Fibroblast of skin of back (primary cell): ENCODE data around the gene DCST1.

ENCODE experiments used
- DNase-seq: peaks from one replicate; pipeline ENCODE4 v3.0.0-alpha.2; 2013

The DCST1 gene

DNA sequence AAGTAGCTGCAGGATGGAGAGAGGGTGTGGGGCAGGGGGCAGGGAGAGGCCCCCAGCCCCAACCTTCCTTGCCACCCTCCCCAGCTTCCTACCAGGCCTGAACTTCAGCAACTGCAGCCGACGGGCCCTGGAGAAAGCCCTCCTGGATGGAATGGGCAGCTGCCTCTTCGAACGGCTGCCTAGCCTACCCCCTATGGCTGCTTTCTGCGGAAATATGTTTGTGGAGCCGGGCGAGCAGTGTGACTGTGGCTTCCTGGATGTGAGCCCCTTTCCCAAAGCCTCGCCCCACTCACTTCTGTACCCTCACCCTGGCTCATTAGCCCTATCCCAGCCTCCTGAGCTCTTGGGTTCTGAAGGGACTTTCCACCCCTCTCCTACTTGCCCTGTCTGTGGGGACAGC is 23.5 kb downstream of the DCST1 start:
- DNase-seq, result no peak

DNA sequence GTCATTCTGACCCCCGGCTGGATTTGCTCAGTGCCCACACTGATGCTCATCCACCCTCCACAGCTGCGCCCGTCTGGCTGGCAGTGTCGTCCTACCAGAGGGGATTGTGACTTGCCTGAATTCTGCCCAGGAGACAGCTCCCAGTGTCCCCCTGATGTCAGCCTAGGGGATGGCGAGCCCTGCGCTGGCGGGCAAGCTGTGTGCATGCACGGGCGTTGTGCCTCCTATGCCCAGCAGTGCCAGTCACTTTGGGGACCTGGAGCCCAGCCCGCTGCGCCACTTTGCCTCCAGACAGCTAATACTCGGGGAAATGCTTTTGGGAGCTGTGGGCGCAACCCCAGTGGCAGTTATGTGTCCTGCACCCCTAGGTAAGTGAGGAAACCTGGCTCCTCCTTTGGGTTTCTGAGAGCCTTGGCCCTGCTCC is 24.2 kb downstream of the DCST1 start:
- DNase-seq, result no peak

DNA sequence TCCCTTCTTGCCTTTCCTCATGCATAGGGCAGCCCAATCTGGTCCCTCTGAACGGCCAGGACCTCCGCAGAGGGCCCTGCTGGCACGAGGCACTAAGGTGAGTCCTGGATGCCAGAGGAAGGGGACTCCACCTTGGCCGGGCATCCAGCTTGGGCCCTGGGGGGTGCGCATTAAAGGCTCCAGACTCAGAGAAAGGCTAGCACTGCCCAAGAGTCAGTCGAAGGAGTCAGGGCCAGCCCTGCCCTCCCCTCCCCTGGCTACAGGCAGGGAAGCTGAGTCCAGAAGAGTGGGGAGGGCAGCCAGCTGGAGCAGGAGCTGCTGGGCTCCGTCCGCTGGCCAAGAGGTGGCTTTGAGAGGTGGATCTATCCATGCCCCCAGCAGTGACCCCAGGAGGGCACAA is 27.1 kb downstream of the DCST1 start:
- no peak for DNase-seq

DNA sequence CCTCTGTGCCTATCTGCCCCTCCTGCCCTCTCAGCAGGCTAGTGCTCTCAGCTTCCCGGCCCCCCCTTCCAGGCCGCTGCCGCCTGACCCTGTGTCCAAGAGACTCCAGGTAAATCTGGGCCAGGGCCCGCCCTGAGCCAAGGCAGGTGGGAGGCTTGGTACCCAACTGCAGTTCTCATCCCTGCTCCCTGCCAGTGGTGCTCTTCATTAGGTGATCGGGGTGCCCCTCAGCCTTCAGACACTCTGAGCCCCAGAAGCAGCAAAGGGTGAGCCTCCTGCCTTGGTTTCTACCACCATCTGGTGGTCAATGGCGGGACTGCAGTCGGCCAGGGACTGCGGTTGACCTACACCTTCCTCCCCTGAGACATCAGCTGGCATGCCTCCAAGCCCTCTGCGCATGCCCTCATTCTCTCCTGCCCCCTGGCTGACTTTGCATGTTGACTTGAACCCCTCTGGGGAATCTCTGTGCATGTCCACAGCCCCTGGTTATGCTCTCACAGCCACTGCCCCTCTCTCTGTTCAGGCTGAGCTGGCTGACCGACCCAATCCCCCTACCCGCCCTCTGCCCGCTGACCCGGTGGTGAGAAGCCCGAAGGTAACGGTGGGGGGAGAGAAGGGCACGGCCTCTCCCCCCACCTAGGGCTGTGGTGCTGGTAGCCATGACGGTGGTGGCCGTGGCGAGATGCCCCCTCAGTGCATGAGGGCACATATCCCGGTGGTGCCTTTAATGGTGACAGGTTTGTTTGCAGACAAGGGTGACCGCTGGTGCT is 27.9 kb downstream of the DCST1 start:
- DNase-seq, result peak; percentile 78

DNA sequence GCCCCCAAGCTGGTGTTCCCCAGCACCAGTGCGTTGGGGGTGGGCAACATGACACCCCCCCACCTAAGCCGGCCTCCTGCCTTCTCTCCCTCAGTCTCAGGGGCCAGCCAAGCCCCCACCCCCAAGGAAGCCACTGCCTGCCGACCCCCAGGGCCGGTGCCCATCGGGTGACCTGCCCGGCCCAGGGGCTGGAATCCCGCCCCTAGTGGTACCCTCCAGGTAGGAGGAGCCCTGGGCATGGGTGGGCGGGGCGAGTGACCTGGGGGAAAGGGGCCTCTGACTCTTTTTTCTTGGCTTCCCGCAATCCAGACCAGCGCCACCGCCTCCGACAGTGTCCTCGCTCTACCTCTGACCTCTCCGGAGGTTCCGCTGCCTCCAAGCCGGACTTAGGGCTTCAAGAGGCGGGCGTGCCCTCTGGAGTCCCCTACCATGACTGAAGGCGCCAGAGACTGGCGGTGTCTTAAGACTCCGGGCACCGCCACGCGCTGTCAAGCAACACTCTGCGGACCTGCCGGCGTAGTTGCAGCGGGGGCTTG is 28.6 kb downstream of the DCST1 start:
- DNase-seq, result no peak

DNA sequence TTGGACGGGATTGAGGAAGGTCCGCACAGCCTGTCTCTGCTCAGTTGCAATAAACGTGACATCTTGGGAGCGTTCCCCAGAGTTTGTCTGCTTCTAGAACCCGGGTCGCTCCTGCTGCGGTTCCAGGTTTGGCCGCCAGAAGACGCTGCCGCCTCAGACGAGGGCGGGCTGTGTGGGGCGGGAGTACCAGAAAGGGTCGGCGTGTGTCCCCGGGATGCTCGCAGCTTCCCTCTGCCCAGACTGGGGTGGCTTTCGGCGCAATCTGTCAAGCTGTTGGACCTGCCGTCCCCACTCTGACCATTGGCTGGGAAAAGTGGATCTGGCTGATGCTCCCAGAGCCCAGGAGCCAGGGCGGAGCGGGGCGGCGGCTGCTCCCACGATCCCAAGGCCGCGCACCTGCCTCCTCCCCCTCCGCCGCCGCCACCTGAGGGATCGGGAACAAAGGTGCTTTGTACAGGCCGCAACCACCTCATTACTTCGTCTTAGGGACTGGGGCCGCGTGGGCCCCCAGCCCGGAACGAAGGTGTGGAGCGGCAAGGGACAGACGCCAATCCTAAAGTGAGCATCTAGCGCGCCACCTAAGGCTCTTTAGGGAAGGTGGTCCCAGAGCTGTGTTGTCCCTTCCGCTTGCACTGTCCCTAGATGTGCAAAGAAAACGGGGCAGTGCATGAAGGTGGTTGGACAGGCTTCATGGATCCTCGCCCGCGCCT is 29.2 kb downstream of the DCST1 start:
- peak; percentile 43 for DNase-seq

DNA sequence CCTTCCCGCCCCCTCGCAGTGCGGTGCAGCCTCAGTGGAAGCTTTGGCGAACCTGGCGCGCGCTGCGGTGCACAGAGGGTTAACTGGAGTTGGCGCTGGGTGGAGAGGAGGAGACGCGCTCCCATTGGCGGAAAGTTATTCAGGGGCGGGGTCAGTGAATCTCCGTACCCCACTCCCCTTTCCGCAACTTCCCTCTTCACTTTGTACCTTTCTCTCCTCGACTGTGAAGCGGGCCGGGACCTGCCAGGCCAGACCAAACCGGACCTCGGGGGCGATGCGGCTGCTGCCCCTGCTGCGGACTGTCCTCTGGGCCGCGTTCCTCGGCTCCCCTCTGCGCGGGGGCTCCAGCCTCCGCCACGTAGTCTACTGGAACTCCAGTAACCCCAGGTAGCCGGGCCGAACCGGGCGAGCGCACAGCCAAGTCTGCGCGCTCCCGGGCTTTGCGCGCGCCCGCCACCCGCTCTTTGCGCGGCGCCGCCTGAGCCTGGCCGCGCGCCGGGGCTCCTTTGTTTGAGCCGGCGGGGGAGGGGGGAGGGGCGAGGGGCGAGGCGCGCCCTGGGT is 30.0 kb downstream of the DCST1 start, which contains the start of gene EFNA4:
Gene EFNA4 (plus strand): TSS at position 191 of the 561 bp plus-strand sequence. CDS start 84 bp downstream, at position 275.
- peak; percentile 83 for DNase-seq

DNA sequence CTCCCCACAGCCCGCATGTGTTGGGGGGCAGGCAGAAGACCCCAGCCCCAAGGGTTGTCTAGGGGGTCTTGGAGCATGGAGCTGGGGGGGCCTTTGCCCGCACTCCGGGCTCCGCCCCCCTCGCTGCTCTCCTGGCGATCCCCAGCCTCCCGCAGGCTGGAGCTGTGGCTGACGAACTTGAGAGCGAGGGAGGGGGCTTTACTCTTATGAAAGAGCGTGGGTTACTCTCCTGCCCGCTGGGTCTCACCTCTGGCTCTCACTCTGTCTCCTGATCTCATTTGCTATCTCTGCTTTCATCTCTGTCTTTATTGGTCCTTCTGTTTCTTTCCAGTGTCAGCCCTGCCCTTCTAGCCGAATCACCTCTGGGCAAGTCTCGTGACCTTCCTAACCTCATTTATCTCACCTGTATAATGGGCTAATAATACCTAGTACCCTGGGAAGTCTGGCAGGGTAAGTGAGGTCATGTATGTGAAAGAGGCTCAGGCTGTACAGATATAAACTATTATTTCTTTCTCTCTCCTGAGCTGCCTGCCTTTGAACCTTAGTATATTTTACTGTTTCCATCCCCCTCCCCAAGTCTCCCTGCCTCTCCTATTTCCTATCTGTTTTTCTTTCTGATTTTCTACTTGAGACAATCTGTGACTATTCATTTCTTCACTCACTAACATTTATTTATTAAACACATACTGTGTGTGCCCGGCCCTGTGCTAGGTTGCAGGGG is 30.6 kb downstream of the DCST1 start:
- DNase-seq, result peak; percentile 33

DNA sequence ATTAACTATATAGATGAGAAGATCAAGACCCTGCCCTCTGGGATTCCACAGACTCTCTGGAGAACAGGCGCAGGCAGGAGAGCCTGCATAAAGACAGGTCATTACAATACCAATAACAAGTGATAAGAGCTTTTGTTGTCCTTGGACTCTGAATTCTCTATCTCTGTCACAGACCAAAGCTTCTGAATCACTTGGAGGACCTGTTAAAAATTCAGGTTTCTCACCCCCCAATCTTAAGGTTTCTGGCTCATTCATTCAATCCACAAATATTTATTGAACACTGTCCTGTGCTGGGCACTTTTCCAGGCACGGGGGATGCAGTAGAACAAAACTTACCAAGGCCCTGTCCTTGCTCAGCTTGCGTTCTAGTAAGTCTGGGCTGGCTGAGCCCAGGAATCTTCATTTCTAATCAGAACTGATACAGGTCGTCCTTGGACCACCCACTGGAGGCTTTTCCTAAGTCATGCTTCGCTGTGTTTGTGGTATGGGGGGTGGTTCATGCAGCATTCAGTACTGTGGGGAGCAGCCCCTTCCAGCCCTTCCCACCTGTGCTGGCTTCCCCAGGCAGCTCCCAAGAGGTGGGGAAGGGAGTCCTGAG is 31.3 kb downstream of the DCST1 start:
- no peak for DNase-seq

DNA sequence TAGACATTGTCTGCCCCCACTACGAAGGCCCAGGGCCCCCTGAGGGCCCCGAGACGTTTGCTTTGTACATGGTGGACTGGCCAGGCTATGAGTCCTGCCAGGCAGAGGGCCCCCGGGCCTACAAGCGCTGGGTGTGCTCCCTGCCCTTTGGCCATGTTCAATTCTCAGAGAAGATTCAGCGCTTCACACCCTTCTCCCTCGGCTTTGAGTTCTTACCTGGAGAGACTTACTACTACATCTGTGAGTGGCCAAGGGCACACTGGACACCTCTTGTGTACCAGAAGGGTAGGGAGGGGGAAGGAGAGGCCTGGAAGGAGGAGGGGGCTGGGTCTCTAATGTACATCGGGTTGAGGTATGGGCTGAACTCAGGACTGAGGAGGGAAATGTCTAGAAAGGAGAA is 33.2 kb downstream of the DCST1 start:
- no peak for DNase-seq

DNA sequence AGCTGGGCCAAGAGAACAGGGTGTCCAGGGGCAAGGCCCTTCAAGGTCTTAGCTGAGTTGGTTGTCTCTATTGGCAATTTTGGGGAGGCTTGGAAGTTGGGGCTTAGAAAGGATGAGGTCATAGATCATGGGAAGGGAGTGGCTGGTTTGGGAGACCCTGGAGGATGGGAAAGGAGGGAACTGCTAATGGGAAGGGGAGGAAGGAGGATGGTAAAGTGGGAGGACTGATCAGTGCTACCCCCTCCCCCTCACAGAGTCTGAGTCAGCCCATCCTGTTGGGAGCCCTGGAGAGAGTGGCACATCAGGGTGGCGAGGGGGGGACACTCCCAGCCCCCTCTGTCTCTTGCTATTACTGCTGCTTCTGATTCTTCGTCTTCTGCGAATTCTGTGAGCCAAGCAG is 35.0 kb downstream of the DCST1 start:
- no peak for DNase-seq

DNA sequence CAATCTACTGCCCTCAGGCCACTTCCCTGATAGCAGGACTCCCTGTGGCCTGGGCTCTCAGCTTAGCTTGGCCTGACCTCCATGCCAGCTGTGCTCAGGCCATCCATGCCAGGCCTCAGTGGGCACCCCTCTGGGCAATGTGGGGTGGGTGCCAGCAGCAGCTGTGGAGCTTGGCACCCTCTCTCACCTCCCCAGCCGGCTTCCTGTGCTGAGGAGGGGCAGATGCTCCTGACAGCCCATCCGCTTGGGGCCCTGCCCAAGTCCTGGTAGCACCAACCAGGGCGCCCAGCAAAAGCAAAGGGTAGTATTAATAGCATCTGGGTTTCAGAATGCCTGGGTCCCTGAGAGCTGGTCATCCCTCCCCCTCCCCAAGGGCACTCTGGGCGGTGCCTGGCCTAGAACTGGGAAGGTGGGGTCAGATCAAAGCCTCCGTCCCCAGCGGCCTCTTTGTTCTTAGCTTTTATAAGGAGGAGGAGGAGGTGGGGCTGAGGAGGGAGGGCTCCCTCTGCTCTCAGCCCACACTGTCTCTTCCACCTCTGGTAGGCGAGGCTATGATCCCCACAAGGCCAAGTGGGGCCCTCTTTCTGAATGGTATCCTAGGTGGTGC is 36.0 kb downstream of the DCST1 start:
- no peak for DNase-seq

DNA sequence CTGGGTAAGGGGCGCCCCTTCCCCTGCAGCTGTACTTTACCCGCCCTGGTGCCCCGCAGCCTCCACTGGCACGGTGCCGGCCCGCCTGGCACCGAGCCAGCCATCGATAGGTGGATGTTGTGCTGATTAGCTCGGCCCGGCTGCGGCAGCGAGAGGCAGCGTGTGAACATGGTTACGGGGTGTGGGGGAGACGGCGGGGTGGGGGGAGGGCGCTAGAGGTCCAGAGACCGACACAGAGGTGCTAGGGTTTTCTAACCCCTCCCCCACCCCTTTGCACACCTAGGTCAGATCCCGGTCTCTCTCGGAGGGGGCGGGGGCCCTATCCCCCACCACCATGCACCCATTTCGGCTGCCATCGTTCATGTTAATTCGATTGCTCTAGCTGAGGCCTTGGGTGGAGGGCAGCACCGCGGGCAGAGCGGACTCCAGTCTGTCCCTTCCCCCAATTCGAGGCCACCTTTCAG is 36.6 kb downstream of the DCST1 start:
- no peak for DNase-seq

DNA sequence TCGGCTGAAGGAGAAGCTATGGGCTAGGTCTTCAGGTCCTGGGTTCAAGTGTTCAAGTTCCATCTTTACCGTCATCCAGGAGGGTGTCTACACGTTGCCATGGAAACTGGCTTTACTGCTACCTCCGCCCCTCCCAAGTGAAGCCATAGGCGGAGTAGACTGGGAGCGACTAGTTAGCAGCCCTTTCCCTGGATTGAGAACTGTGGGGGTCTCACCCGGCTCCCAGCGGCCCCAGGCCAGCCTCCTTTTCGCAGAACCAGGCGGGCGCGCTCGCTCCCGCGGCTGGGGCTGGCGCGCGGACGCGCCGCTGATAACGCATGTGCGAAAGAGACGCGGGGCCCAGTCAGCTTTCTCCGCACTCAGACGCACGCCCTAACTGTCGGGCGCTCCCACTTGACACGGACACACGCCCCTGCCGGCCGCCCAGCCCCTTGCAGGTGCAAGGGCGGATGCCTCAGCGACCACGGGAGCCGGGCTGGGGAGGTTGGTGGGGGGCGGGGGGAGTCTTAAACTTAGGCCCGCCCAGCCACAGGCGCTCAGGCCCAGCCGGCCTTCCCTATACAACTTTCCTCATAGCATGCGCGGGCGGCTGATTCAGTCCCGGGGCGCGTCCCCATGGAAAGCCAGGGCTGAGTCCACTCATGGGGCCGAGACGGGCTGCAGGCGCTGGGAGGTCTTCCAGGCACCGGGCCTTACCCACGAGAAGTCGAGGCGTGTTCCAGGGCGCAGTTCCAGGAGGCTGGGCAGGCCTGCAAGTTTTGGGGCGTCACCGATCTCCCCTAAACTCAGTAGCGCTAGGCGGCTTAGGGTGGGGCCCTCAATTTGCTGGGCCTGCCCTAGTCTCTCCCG is 37.3 kb downstream of the DCST1 start:
- DNase-seq, result peak; percentile 56

DNA sequence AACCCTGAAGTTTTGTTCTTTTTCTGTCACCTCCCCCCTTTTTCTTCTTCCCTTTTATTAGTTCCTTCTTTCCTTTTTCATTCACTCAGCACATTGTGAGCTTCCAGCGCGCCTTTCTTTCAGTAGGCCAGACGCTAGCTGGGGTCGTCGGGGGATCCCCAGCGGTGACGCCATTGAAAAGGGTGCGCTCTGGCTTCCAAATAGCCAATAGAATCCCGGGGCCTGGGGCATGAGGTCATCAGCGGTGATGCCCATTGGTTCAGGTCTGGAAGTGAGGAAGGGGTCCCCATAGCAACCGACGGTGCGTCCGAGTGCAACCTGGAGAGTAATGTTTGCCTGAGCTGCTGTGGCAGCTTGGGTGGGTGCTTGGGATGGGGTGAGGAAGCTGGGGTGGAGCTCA is 38.1 kb downstream of the DCST1 start:
- DNase-seq, result no peak

DNA sequence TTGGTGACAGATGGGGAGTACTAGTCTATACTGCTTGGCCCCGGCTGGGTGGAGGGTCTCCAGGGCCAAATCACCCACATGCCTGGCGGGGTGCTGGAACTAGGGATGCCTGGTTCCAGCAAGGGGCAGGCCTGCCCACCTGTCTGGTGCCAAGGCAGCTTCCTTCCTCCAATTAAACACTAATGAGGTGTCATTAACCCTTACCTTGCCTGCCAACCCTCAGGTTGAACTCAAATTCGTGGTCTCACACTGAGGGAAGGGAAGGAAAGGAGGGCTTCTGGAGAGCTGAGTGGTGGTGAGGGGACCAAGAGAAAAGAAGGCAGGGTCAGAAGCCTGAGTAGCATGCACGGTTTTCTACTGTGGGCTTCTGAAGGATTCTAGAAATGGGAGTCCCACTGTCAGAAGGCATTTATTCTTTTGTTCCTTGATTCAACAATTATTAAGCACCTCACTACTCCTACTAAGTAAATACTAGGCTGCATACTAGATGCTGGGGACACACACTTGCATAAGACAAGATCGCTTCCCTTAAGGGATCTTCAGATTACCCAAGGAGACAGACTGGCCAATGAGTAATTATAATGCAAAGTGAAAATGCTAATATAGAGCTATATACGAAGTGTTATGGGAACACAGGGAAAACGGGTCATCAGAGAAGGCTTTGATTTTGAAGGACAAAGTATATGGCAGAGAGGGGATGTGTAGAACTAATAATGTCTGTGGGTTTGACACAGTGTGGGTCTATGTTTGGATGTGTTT is 39.1 kb downstream of the DCST1 start:
- DNase-seq, result no peak

DNA sequence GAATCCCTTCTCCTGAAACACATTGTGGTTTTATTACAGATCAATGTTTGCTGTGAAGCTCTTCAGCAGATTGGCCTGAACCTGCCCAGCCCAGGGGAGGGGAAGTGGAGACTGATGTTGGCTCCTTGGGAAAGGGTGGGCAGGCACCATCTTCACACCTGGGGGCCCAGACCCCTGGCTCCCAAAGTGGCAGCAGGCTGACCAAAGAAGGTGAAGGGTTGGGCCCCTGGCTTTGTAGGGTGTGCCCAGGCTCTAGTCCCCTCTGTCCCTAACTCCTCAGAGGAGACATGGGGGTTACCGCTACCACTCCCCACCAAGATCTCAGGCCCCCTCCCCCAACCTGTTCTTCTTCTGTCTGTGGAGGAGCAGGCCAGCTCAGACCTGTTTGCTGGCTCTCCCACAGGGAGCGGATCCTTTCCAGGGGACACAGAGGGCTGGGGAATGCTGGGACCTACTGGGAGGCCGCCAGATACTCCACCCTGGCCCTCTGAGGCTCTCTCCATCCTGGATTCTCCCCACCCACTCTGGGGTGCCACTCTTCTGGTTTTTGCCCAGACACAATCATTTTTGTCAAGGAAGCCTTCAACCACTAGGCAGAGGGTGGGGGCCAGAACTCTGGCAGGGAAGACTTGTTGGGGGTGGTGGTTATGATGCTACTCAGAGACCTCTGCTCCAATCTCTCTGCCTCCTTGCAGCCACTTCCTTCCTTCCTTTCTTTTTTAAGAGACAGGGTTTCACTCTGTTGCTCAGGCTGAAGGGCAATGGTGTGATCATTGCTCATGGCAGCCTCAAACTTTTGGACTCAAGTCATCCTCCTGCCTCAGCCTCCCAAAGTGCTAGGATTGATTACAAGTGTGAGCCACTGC is 40.0 kb downstream of the DCST1 start:
- no peak for DNase-seq

DNA sequence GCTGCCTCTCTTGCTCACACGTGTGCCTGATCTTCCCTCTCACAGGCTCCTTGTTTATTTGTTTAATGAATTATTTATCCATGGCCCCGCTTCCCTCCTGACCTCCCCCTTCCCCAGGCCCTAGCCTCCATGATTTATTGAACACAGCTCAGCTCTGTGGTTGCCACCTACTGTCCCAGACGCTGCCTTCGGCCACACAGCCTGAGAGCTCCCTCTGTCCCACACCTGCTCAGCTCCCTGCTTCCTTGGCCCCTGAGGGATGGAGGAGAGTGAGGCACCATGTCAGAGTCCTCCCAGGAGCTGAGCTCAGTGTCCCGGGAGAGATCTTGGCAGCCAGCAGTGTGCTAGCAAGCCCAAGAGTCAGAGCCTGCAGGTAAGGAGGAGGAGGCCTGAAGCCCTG is 41.9 kb downstream of the DCST1 start:
- no peak for DNase-seq

DNA sequence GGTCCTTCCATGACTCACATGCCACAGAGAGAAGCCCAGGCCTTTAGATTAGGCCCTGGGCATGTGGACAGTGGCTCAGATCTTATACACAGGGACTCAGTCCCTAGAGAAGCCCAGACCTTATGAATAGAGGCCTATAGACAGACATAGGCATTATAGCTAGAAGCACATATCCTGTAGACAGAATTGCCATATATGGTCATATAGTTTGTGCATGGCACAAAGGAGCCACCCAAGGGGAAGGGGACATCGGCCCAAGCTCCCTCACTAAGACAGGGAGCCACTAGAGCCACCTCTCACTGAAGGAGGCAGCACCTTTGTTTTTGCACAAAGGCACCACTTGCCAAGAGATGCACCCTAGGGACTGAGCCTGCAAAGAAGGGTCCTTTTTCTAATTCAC is 42.7 kb downstream of the DCST1 start:
- no peak for DNase-seq
